Endodermal cell (in vitro differentiated cells): ENCODE data around the gene PTX4. TPM values are rescaled to one million over a fixed set of nuclear protein-coding genes. Genes with fewer than 3 reads are reported as not detected.

Experiments
- DNase-seq: peaks from one replicate; pipeline ENCODE4 v3.0.0-alpha.2; 2017
- H3K27ac ChIP-seq: 2 replicates; pipeline ENCODE4 v1.5.1; 2013; ENCODE audit warnings: mild to moderate bottlenecking, low read depth, low read length, moderate library complexity
- H3K27me3 ChIP-seq: 2 replicates; pipeline ENCODE4 v1.6.1; 2013; ENCODE audit warnings: mild to moderate bottlenecking, low read length, moderate library complexity; ENCODE audit not compliant: insufficient read depth, control insufficient read depth, poor library complexity, severe bottlenecking
- H3K36me3 ChIP-seq: 2 replicates; pipeline ENCODE4 v1.7.0; 2013; ENCODE audit warnings: mild to moderate bottlenecking, low read length, moderate library complexity; ENCODE audit not compliant: control insufficient read depth, insufficient read depth
- H3K4me1 ChIP-seq: one replicate; pipeline ENCODE4 v1.7.0; 2013; ENCODE audit warnings: low read length; ENCODE audit not compliant: control insufficient read depth, insufficient read depth
- H3K4me3 ChIP-seq: 2 replicates; pipeline ENCODE4 v1.5.1; 2013; ENCODE audit warnings: mild to moderate bottlenecking, low read length, moderate library complexity
- H3K9ac ChIP-seq: 2 replicates; pipeline ENCODE4 v1.6.1; 2013; ENCODE audit warnings: mild to moderate bottlenecking, low read length, moderate library complexity; ENCODE audit not compliant: poor library complexity, severe bottlenecking; ENCODE audit errors: extremely low read depth
- H3K9me3 ChIP-seq: 2 replicates; pipeline ENCODE4 v1.6.1; 2013; ENCODE audit warnings: mild to moderate bottlenecking, low read length, moderate library complexity; ENCODE audit not compliant: control insufficient read depth
- H3K27ac Mint-ChIP-seq: 2 replicates; pipeline ENCODE4 v1.8.0; 2020; ENCODE audit warnings: mixed read lengths
- H3K27me3 Mint-ChIP-seq: 2 replicates; pipeline ENCODE4 v1.8.0; 2021; ENCODE audit warnings: mild to moderate bottlenecking, mixed read lengths; ENCODE audit not compliant: insufficient read depth
- H3K36me3 Mint-ChIP-seq: 2 replicates; pipeline ENCODE4 v1.8.0; 2020; ENCODE audit warnings: low read depth, mixed read lengths
- H3K4me1 Mint-ChIP-seq: 2 replicates; pipeline ENCODE4 v1.8.0; 2020; ENCODE audit warnings: mixed read lengths
- H3K4me3 Mint-ChIP-seq: 2 replicates; pipeline ENCODE4 v1.8.0; 2020; ENCODE audit warnings: mild to moderate bottlenecking, moderate library complexity, mixed read lengths
- H3K9me3 Mint-ChIP-seq: 2 replicates; pipeline ENCODE4 v1.8.0; 2020; ENCODE audit warnings: mild to moderate bottlenecking, mixed read lengths
- CTCF ChIP-seq: fragments of 200-600 bp; sonication (generic); conservative IDR thresholded peaks from 2 replicates; pipeline ENCODE4 v1.5.0; 2021; ENCODE audit warnings: antibody characterized with exemption, mild to moderate bottlenecking
- WGBS, 2 experiments: methylation state at CpG; one replicate each; pipeline versions ENCODE4 v1.1.5 to v1.1.7; 2013; ENCODE audit warnings: missing lambda C conversion rate in 2 of 2, mixed read lengths in 1 of 2; ENCODE audit not compliant: insufficient coverage in 1 of 2, insufficient read length in 1 of 2; 5-methylcytosine and 5-hydroxymethylcytosine counted together
- total RNA-seq, 2 donors: library from RNA; stranded (reverse); fragmentation: NEBNext Ultra II Directional in 1 of 2; extraction: Animal tissue kit (Norgen Biotek cat#: 25700) in 1 of 2; gene quantifications; 2 replicates in 1 of 2; 3 replicates in 1 of 2; pipeline ENCODE4 v1.2.1, GENCODE V29; 2021

Gene PTX4
- total RNA-seq, 2 donors from 2014 or later: not detected

- H3K9me3 ChIP-seq: no peaks in the 10 kb centered on the region
- 93 to 97% methylated on average over 6 to 13 of the region's 13 CpGs for WGBS, 2 experiments
Measured at GRCh38 chr16:1465567-1465915, 23.2 kb downstream of the PTX4 start.

DNA sequence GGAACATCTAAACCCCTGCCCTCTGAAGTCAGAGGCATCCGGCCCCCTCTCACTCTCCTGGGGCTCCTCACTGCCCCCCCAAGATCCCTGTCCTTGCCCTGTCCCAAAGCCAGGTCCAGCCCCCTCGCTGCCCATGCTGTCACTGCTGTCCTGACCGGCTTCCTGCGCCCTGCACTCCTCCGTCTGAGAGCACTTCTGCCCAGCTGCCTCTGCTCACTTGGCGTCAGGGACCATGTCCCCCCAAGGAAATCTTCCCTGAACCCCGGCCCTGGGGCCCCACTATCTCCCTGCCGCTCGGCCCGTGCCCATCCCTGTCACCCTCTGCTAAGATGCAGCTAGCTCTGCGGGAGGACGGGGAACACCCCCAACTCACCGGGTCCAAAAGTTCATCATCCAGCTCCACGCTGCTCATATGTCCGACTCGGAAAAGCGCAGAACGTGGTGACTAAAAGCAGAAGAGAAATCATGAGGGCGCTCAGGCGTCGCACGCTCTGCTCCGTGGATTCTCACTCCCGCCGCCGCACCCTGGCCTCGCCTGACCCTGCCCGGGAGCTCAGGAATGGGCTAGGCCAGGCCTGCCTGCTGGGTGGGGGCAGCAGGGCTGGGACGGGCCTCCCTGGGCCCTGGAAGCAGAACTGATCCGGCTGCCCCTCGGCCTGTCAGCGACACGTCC is 23.7 kb downstream of the PTX4 start:
- Histone ChIP-seq H3K4me3 (no peak overlapping the region), H3K27ac (no peak overlapping the region), H3K27me3 (no peaks in the 10 kb centered on the region), H3K9ac (no peak overlapping the region), H3K4me1 (no peaks in the 10 kb centered on the region), H3K36me3 (peaks cover 14% of the 10 kb centered on the region), H3K9me3 (no peaks in the 10 kb centered on the region)
- Mint-ChIP-seq H3K36me3 (peaks cover 22% of the 10 kb centered on the region), H3K9me3 (no peaks in the 10 kb centered on the region), H3K27me3 (no peaks in the 10 kb centered on the region), H3K4me1 (no peaks in the 10 kb centered on the region), H3K4me3 (no peak overlapping the region), H3K27ac (no peak overlapping the region)
- no peak for DNase-seq
- WGBS, 2 experiments: 91 to 94% methylated on average over 17 to 33 of the region's 33 CpGs
- no peak for TF ChIP-seq CTCF

More at GRCh38 chr16:1465567-1465915, 23.2 kb downstream of the PTX4 start:
- Histone ChIP-seq H3K27me3 (no peaks in the 10 kb centered on the region), H3K36me3 (peaks cover 9% of the 10 kb centered on the region), H3K4me3 (no peak overlapping the region), H3K9ac (no peak overlapping the region), H3K27ac (no peak overlapping the region), H3K4me1 (no peaks in the 10 kb centered on the region)
- Mint-ChIP-seq H3K36me3 (peaks cover 22% of the 10 kb centered on the region), H3K4me3 (no peak overlapping the region), H3K4me1 (no peaks in the 10 kb centered on the region), H3K27me3 (no peaks in the 10 kb centered on the region), H3K27ac (no peak overlapping the region), H3K9me3 (no peaks in the 10 kb centered on the region)
- DNase-seq: no peak
- TF ChIP-seq CTCF: no peak

DNA sequence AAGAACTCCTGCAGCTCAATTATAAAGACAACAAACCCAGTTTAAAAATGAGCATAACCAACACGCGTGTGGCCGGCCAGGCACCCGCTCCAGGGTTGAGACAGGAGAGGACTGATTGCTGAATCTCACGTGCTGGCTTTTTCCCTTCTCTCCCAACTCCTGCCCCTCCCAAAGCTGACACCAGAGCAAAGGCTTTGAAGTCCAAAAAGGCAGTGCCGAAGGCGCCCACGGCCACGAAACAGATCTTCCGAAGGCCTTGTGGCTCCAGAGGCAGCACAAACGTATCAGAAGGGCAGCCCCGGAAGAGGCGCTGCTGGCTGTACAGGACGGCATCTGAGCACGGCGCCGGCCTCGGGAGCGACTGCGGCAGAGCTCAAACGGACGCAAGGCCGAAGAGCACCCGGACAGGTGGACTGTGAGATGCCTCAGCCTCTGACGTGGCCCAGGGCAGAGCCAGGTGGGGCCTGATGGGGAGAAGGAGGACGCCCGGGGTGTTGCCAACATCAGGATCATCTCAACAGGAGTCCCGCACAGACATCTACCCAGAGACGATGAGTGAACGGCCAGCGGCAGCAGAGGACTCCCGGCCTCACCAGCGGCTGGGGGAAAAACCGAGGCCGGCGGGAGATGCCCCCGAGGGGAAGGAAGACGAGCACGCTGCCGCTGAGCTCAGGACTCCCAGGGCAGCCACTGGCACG is 24.4 kb downstream of the PTX4 start:
- no peak for TF ChIP-seq CTCF
- 93 to 96% methylated on average over 30 to 41 of the region's 41 CpGs for WGBS, 2 experiments

More for the DNA sequence above, 24.4 kb downstream of the PTX4 start:
- Mint-ChIP-seq H3K4me1 (no peaks in the 10 kb centered on the region), H3K27ac (no peak overlapping the region), H3K27me3 (no peaks in the 10 kb centered on the region), H3K9me3 (no peaks in the 10 kb centered on the region), H3K36me3 (peaks cover 22% of the 10 kb centered on the region), H3K4me3 (no peak overlapping the region)
- Histone ChIP-seq H3K4me1 (no peaks in the 10 kb centered on the region), H3K36me3 (peaks cover 14% of the 10 kb centered on the region), H3K9ac (no peak overlapping the region), H3K27ac (no peak overlapping the region), H3K27me3 (no peaks in the 10 kb centered on the region), H3K9me3 (no peaks in the 10 kb centered on the region), H3K4me3 (no peak overlapping the region)
- no peak for DNase-seq
